Left lung (tissue), 10 donors: ENCODE data around the gene TP53I3. TPM values are rescaled to one million over a fixed set of nuclear protein-coding genes. Genes with fewer than 3 reads are reported as not detected.
"Not testable (repeated sequence)": the region's sequence is repeated elsewhere in the genome, so short reads cannot be mapped to it uniquely, and the experiment has no call there.

Experiments
- ATAC-seq: fragments of 200-7000 bp; cut with Tn5 transposase; one replicate; pipeline ENCODE4 v1.9.1; 2020; ENCODE audit warnings: moderate library complexity
- DNase-seq, 4 donors: peaks; one replicate each; pipeline ENCODE4 v3.0.0-alpha.2; 2013 to 2020
- H3K27ac ChIP-seq, 2 donors: fragments of 200-600 bp; sonication (generic) in 1 of 2; one replicate each; pipeline versions ENCODE4 v1.5.0 to v1.8.0; 2020 to 2021
- H3K27me3 ChIP-seq, 2 donors: fragments of 200-600 bp; sonication (generic) in 1 of 2; one replicate each; pipeline versions ENCODE4 v1.5.0 to v1.8.0; 2020 to 2021
- H3K36me3 ChIP-seq, 2 donors: fragments of 200-600 bp; sonication (generic) in 1 of 2; one replicate each; pipeline versions ENCODE4 v1.5.0 to v1.8.0; 2020 to 2021
- H3K4me1 ChIP-seq, 2 donors: fragments of 200-600 bp; one replicate each; pipeline ENCODE4 v1.8.0; 2021
- H3K4me3 ChIP-seq, 2 donors: fragments of 200-600 bp; sonication (generic) in 1 of 2; one replicate each; pipeline versions ENCODE4 v1.5.0 to v1.8.0; 2020 to 2021; ENCODE audit warnings: mild to moderate bottlenecking in 1 of 2
- H3K9me3 ChIP-seq, 2 donors: fragments of 200-600 bp; sonication (generic) in 1 of 2; one replicate each; pipeline versions ENCODE4 v1.5.0 to v1.8.0; 2020 to 2021
- intact Hi-C, 2 donors: fragments of 100-400 bp; cut with DNase I; formaldehyde crosslinking; loops; one replicate each; pipeline versions ENCODE4 v1.11.2 to v1.14.2; 2022
- polyA plus RNA-seq, 6 donors: library from polyadenylated mRNA; unstranded; fragments of 120-200 nt; gene quantifications; one replicate each; pipeline ENCODE4 v1.2.1, GENCODE V29; 2013; ENCODE audit not compliant: insufficient read length in 6 of 6
- total RNA-seq, 2 donors: library from RNA; stranded (reverse); fragmentation: NEBNext Ultra II Directional; extraction: Animal tissue kit (Norgen Biotek cat#: 25700); gene quantifications; one replicate each; pipeline ENCODE4 v1.2.1, GENCODE V29; 2021
- TF ChIP-seq, protein P1 (sequence below), 2 donors: fragments of 200-600 bp; sonication (generic) in 1 of 2; IDR thresholded peaks; one replicate each; pipeline versions ENCODE4 v1.5.0 to v1.8.0; 2021; ENCODE audit warnings: antibody characterized with exemption in 2 of 2
- donor health status: DM: no; HTN: yes; CAD: no.
- donor health status: DM: no; HTN: no; CAD: no.

Gene TP53I3
- total and polyA plus RNA-seq, 8 donors = 53.3 to 123 (median 64.8) TPM

DNA sequence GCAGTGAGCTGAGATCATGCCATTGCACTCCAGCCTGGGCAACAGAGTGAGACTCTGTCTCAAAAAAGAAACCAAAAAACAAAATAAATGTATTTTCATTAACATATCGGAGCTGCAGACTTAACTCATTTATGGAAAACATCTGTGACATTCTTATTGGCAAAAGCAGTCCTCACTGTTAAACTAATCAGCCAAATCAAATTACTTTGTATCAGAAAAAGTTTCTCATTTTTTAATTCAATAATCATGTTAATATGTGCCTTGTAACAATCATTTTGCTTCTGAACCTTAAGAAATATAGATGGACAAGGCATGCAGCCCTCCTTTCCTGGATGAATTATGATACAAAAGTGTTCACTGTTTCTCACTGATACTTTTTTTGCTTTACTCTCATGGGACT, 18.0 kb upstream of the TP53I3 start:
- no peaks in the 10 kb centered on the region for H3K27me3 ChIP-seq
- no peaks in the 10 kb centered on the region for H3K4me1 ChIP-seq
- H3K4me3 ChIP-seq = no peak overlapping the region
- intact Hi-C loops = no loop called here
- H3K36me3 ChIP-seq = peaks cover 0 to 22% of the 10 kb centered on the region in 2 donors
- H3K9me3 ChIP-seq = no peaks in the 10 kb centered on the region
- H3K27ac ChIP-seq = no peak overlapping the region
- TF ChIP-seq, protein P1, sequence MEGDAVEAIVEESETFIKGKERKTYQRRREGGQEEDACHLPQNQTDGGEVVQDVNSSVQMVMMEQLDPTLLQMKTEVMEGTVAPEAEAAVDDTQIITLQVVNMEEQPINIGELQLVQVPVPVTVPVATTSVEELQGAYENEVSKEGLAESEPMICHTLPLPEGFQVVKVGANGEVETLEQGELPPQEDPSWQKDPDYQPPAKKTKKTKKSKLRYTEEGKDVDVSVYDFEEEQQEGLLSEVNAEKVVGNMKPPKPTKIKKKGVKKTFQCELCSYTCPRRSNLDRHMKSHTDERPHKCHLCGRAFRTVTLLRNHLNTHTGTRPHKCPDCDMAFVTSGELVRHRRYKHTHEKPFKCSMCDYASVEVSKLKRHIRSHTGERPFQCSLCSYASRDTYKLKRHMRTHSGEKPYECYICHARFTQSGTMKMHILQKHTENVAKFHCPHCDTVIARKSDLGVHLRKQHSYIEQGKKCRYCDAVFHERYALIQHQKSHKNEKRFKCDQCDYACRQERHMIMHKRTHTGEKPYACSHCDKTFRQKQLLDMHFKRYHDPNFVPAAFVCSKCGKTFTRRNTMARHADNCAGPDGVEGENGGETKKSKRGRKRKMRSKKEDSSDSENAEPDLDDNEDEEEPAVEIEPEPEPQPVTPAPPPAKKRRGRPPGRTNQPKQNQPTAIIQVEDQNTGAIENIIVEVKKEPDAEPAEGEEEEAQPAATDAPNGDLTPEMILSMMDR (IDR thresholded peaks at IDR 0.05) = no peak
- no peak for ATAC-seq
- DNase-seq = no peak

DNA sequence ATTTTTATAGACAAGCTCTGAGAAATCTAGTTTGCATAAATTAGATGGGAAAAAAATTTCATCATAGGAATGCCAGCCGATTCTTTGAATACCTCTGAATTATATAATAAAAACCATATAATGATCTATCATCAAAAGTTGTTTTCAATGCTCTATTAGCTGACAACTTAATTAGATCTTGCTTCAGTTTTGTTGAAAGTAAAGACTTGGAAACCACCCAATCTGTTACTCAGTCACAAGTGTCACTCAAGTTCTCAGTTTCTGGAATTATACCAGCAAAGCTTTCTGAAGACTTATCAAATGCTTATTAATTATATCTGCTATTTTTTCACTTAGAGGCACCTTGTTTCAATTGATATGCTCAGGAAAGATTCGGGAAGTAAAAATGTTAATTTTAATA, 17.4 kb upstream of the TP53I3 start:
- ATAC-seq = no peak
- no peak overlapping the region for H3K27ac ChIP-seq
- H3K36me3 ChIP-seq = peaks cover 0 to 22% of the 10 kb centered on the region in 2 donors
- H3K4me3 ChIP-seq = no peak overlapping the region
- DNase-seq = no peak
- intact Hi-C loops = no loop called here
- no peaks in the 10 kb centered on the region for H3K9me3 ChIP-seq
- TF ChIP-seq, protein P1 (IDR thresholded peaks at IDR 0.05) = no peak
- no peaks in the 10 kb centered on the region for H3K27me3 ChIP-seq
- H3K4me1 ChIP-seq = no peaks in the 10 kb centered on the region

DNA sequence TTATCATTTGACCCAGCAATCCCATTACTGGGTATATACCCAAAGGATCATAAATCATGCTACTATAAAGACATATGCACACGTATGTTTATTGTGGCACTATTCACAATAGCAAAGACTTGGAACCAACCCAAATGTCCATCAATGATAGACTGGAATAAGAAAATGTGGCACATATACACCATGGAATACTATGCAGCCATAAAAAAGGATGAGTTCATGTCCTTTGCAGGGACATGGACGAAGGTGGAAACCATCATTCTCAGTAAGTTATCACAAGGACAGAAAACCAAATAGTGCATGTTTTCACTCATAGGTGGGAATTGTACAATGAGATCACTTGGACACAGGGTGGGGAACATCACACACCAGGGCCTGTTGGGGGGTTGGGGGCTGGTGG, 16.1 kb upstream of the TP53I3 start:
- H3K9me3 ChIP-seq, ATAC-seq, H3K27ac ChIP-seq, H3K4me1 ChIP-seq, H3K27me3 ChIP-seq, DNase-seq, H3K4me3 ChIP-seq, intact Hi-C loops: not testable (repeated sequence)
- H3K36me3 ChIP-seq = peaks cover 0 to 33% of the 10 kb centered on the region in 2 donors

DNA sequence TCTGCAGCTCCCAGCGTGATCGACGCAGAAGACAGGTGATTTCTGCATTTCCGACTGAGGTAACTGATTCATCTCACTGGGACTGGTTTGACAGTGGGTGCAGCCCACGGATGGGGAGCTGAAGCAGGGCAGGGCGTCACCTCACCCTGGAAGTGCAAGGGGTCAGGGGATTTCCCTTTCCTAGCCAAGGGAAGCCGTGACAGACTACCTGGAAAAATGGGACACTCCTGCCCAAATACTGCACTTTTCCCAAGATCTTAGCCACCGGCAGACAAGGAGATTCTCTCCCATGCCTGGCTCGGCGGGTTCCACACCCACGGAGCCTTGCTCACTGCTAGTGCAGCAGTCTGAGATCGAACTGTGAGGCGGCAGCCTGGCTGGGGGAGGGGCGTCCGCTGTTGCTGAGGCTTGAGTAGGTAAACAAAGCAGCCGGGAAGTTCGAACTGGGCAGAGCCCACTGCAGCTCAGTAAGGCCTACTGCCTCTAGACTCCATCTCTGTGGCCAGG, 10.6 kb upstream of the TP53I3 start:
- DNase-seq, H3K27ac ChIP-seq, ATAC-seq, intact Hi-C loops, H3K9me3 ChIP-seq, H3K4me1 ChIP-seq, H3K27me3 ChIP-seq, H3K4me3 ChIP-seq: not testable (repeated sequence)
- H3K36me3 ChIP-seq = peaks cover 0 to 21% of the 10 kb centered on the region in 2 donors

DNA sequence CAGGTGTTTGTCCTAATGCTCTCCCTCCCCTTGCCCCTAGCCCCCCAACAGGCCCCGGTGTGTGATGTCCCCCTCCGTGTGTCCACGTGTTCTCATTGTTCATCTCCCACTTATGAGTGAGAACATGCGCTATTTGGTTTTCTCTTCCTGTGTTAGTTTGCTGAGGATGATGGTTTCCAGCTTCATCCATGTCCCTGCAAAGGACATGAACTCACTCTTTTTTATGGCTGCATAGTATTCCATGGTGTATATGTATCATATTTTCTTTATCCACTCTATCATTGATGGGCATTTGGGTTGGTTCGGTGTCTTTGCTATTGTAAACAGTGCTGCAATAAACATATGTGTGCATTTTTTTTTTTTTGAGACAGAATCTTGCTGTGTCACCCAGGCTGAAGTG, 8.6 kb upstream of the TP53I3 start:
- DNase-seq, intact Hi-C loops: not testable (repeated sequence)

DNA sequence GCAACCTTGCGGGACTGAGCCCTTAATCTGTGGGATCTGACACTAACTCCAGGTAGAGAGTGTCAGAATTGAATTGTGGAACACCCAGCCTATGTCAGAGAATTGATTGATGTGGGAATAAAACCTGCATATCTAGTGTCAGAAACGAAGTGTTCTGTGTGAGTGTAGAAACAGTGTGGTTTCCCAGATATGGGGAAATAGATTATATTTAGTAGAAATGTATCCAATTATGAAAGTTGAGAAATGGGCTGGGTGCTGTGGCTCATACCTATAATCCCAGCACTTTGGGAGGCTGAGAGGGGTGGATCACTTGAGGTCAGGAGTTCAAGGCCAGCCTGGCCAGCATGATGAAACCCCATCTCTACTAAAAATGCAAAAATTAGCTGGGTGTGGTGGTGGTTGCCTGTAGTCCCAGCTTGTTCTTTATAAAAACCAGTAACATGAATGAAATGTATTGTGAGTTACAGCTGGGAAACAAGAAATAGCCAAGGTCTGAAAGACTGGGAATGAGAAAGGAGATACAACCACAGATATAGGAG, 4.3 kb upstream of the TP53I3 start:
- Histone ChIP-seq H3K4me3 (no peak overlapping the region), H3K36me3 (no peaks in the 10 kb centered on the region), H3K27me3 (no peaks in the 10 kb centered on the region), H3K4me1 (peaks cover 0 to 12% of the 10 kb centered on the region in 2 donors), H3K27ac (no peak overlapping the region), H3K9me3 (no peaks in the 10 kb centered on the region)
- no peak for DNase-seq
- no peak for ATAC-seq
- intact Hi-C loops = no loop called here
- TF ChIP-seq, protein P1 (IDR thresholded peaks at IDR 0.05) = no peak

More for the DNA sequence above, 8.6 kb upstream of the TP53I3 start:
- H3K9me3 ChIP-seq, H3K4me1 ChIP-seq, H3K27ac ChIP-seq, ATAC-seq, H3K4me3 ChIP-seq, H3K27me3 ChIP-seq: not testable (repeated sequence)
- peaks cover 0 to 21% of the 10 kb centered on the region in 2 donors for H3K36me3 ChIP-seq

DNA sequence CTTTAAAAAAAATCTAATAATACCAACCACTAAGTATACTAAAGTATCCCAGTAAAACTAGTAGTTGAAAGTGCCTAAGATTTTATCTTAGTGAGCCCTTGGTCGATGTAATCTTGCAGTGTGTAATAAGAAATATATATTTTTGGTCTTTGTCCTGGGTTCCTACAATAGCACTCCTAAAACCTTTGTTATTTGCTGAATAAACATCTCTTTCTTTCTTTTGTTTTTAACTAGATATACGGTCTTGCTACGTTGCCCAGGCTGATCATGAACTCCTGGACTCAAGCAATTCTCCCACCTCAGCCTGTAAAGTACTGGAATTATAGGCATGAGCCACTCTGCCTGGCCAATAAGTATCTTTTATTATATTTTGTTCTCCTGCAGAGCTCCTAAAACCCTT, 2.4 kb upstream of the TP53I3 start:
- intact Hi-C loops = no loop called here
- Histone ChIP-seq H3K9me3 (no peaks in the 10 kb centered on the region), H3K36me3 (peaks cover 0 to 8% of the 10 kb centered on the region in 2 donors), H3K4me1 (peaks cover 5 to 28% of the 10 kb centered on the region in 2 donors), H3K27ac (no peak overlapping the region), H3K4me3 (no peak overlapping the region), H3K27me3 (no peaks in the 10 kb centered on the region)
- TF ChIP-seq, protein P1 (IDR thresholded peaks at IDR 0.05) = no peak
- ATAC-seq (no peak), DNase-seq (no peak)
